Mammary epithelial cell (primary cell): ENCODE data around the gene KIF5C.

ENCODE experiments used
- CTCF ChIP-seq, 2 donors: IDR thresholded peaks in 1 of 2; conservative IDR thresholded peaks in 1 of 2; 2 replicates each; pipeline ENCODE4 v1.5.1; 2011 to 2012; ENCODE audit warnings: inconsistent platforms in 2 of 2, low read length in 2 of 2, mild to moderate bottlenecking in 2 of 2, control low read depth in 1 of 2, low read depth in 1 of 2; ENCODE audit not compliant: insufficient read depth in 1 of 2; ENCODE audit errors: extremely low read depth in 1 of 2
- EZH2 ChIP-seq: IDR thresholded peaks from 2 replicates; pipeline ENCODE4 v1.6.1; 2012; ENCODE audit warnings: low read length, inconsistent platforms, borderline replicate concordance

- TF ChIP-seq CTCF (conservative IDR thresholded peaks at IDR 0.05 in 1 of 2, IDR thresholded peaks at IDR 0.05 in 1 of 2; ENCODE audit: extremely low read depth in 1 of 2, insufficient read depth in 1 of 2, low read depth in 1 of 2, low read length in 2 of 2) (no peak), EZH2 (no peak)
Observed at GRCh38 chr2:148924514-148925178, 49.6 kb downstream of the KIF5C start.
